H1 (cell line): ENCODE data around the gene CPLANE2. TPM values are rescaled to one million over a fixed set of nuclear protein-coding genes. Genes with fewer than 3 reads are reported as not detected.

Source experiments
- CHD1 ChIP-seq: IDR thresholded peaks from 2 replicates; pipeline ENCODE4 v1.6.1; 2012; ENCODE audit warnings: low read depth, low read length, improper control_type of control experiment
- EGR1 ChIP-seq: IDR thresholded peaks from 2 replicates; pipeline ENCODE4 v1.6.1; 2011; ENCODE audit warnings: low read depth, low read length, borderline replicate concordance
- GTF2F1 ChIP-seq: IDR thresholded peaks from 2 replicates; pipeline ENCODE4 v1.6.1; 2012; ENCODE audit warnings: low read depth, low read length, improper control_type of control experiment, borderline replicate concordance
- SRF ChIP-seq: IDR thresholded peaks from 2 replicates; pipeline ENCODE4 v1.6.1; 2011; ENCODE audit warnings: mild to moderate bottlenecking, low read depth, low read length, moderate library complexity
- TCF12 ChIP-seq: IDR thresholded peaks from 2 replicates; pipeline ENCODE4 v1.6.1; 2011; ENCODE audit warnings: low read depth, mild to moderate bottlenecking, low read length
- polyA plus RNA-seq, 7 experiments: library from polyadenylated mRNA; depleted of rRNA in 3 of 7; stranded (reverse) in 5 of 7; unstranded in 2 of 7; fragments of >200 nt in 5 of 7; fragments of 200-250 nt in 2 of 7; gene quantifications; 1 replicate in 5 of 7; 2 replicates in 1 of 7; 4 replicates in 1 of 7; pipeline versions ENCODE4 v1.2.1 to v1.2.3, GENCODE V29; 2011 to 2013; ENCODE audit warnings: missing spikeins in 2 of 7, mixed read lengths in 2 of 7
- total RNA-seq: library from RNA; stranded (reverse); fragmentation: NEBNext Ultra II Directional; extraction: Animal tissue kit (Norgen Biotek cat#: 25700); gene quantifications from 2 replicates; pipeline ENCODE4 v1.2.1, GENCODE V29; 2021
- TF ChIP-seq, protein P1 (sequence below): fragments of 300-600 bp; sonication (generic); IDR thresholded peaks from 2 replicates; pipeline ENCODE4 v1.7.1; 2012; ENCODE audit warnings: low read length, moderate library complexity, mild to moderate bottlenecking, inconsistent platforms; ENCODE audit not compliant: insufficient replicate concordance
- TF ChIP-seq, protein P2 (sequence below): IDR thresholded peaks from 2 replicates; pipeline ENCODE4 v1.6.1; 2011; ENCODE audit warnings: low read length, improper control_type of control experiment
- TF ChIP-seq, protein P3 (sequence below): IDR thresholded peaks from 2 replicates; pipeline ENCODE4 v1.6.1; 2012; ENCODE audit warnings: low read length, inconsistent platforms

The CPLANE2 gene
- total and polyA plus RNA-seq, 2 of the 8 experiments (the other 6 are each of a cell fraction or from before 2014, with no cell fraction given): 2.3 to 2.5 TPM

DNA sequence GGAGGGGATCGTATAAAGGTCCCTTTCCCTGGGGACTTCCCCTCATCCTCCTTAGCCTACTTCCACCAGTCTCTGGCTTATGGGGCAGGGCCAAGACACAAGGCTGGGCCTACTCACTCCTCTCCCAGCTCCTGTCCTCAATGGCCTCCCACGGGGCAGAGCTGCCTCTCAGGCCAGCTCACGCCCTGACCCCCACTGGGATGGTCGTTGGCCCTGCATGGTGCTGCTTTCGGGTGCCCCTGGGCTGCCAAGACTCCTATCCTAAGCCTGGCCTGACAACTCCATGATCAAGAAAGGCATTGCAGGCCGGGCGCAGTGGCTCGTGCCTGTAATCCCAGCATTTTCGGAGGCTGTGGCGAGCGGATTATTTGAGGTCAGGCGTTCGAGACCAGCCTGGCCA is 6.2 kb downstream of the CPLANE2 start (continued):
- TF ChIP-seq, protein P1, sequence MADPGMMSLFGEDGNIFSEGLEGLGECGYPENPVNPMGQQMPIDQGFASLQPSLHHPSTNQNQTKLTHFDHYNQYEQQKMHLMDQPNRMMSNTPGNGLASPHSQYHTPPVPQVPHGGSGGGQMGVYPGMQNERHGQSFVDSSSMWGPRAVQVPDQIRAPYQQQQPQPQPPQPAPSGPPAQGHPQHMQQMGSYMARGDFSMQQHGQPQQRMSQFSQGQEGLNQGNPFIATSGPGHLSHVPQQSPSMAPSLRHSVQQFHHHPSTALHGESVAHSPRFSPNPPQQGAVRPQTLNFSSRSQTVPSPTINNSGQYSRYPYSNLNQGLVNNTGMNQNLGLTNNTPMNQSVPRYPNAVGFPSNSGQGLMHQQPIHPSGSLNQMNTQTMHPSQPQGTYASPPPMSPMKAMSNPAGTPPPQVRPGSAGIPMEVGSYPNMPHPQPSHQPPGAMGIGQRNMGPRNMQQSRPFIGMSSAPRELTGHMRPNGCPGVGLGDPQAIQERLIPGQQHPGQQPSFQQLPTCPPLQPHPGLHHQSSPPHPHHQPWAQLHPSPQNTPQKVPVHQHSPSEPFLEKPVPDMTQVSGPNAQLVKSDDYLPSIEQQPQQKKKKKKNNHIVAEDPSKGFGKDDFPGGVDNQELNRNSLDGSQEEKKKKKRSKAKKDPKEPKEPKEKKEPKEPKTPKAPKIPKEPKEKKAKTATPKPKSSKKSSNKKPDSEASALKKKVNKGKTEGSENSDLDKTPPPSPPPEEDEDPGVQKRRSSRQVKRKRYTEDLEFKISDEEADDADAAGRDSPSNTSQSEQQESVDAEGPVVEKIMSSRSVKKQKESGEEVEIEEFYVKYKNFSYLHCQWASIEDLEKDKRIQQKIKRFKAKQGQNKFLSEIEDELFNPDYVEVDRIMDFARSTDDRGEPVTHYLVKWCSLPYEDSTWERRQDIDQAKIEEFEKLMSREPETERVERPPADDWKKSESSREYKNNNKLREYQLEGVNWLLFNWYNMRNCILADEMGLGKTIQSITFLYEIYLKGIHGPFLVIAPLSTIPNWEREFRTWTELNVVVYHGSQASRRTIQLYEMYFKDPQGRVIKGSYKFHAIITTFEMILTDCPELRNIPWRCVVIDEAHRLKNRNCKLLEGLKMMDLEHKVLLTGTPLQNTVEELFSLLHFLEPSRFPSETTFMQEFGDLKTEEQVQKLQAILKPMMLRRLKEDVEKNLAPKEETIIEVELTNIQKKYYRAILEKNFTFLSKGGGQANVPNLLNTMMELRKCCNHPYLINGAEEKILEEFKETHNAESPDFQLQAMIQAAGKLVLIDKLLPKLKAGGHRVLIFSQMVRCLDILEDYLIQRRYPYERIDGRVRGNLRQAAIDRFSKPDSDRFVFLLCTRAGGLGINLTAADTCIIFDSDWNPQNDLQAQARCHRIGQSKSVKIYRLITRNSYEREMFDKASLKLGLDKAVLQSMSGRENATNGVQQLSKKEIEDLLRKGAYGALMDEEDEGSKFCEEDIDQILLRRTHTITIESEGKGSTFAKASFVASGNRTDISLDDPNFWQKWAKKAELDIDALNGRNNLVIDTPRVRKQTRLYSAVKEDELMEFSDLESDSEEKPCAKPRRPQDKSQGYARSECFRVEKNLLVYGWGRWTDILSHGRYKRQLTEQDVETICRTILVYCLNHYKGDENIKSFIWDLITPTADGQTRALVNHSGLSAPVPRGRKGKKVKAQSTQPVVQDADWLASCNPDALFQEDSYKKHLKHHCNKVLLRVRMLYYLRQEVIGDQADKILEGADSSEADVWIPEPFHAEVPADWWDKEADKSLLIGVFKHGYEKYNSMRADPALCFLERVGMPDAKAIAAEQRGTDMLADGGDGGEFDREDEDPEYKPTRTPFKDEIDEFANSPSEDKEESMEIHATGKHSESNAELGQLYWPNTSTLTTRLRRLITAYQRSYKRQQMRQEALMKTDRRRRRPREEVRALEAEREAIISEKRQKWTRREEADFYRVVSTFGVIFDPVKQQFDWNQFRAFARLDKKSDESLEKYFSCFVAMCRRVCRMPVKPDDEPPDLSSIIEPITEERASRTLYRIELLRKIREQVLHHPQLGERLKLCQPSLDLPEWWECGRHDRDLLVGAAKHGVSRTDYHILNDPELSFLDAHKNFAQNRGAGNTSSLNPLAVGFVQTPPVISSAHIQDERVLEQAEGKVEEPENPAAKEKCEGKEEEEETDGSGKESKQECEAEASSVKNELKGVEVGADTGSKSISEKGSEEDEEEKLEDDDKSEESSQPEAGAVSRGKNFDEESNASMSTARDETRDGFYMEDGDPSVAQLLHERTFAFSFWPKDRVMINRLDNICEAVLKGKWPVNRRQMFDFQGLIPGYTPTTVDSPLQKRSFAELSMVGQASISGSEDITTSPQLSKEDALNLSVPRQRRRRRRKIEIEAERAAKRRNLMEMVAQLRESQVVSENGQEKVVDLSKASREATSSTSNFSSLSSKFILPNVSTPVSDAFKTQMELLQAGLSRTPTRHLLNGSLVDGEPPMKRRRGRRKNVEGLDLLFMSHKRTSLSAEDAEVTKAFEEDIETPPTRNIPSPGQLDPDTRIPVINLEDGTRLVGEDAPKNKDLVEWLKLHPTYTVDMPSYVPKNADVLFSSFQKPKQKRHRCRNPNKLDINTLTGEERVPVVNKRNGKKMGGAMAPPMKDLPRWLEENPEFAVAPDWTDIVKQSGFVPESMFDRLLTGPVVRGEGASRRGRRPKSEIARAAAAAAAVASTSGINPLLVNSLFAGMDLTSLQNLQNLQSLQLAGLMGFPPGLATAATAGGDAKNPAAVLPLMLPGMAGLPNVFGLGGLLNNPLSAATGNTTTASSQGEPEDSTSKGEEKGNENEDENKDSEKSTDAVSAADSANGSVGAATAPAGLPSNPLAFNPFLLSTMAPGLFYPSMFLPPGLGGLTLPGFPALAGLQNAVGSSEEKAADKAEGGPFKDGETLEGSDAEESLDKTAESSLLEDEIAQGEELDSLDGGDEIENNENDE: no peak
- TF ChIP-seq, protein P2, sequence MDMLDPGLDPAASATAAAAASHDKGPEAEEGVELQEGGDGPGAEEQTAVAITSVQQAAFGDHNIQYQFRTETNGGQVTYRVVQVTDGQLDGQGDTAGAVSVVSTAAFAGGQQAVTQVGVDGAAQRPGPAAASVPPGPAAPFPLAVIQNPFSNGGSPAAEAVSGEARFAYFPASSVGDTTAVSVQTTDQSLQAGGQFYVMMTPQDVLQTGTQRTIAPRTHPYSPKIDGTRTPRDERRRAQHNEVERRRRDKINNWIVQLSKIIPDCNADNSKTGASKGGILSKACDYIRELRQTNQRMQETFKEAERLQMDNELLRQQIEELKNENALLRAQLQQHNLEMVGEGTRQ: no peak
- TF ChIP-seq, protein P3, sequence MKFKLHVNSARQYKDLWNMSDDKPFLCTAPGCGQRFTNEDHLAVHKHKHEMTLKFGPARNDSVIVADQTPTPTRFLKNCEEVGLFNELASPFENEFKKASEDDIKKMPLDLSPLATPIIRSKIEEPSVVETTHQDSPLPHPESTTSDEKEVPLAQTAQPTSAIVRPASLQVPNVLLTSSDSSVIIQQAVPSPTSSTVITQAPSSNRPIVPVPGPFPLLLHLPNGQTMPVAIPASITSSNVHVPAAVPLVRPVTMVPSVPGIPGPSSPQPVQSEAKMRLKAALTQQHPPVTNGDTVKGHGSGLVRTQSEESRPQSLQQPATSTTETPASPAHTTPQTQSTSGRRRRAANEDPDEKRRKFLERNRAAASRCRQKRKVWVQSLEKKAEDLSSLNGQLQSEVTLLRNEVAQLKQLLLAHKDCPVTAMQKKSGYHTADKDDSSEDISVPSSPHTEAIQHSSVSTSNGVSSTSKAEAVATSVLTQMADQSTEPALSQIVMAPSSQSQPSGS: no peak
- no peak for TF ChIP-seq SRF
- no peak for TF ChIP-seq GTF2F1
- no peak for TF ChIP-seq EGR1
- TF ChIP-seq TCF12: no peak
- no peak for TF ChIP-seq CHD1
